Activated naive CD4-positive, alpha-beta T cell treated with anti-CD3 and anti-CD28 coated beads, Interleukin-2, amount 50 U/mL, for 72 hours (primary cell): ENCODE measurements around the gene SUN3. TPM values are rescaled to one million over a fixed set of nuclear protein-coding genes. Genes with fewer than 3 reads are reported as not detected.
"Not testable (repeated sequence)": the region's sequence is repeated elsewhere in the genome, so short reads cannot be mapped to it uniquely, and the experiment has no call there.

Experiments
- ATAC-seq, 2 donors: fragments of 150-1000 bp; cut with Tn5 transposase; 2 replicates each; pipeline ENCODE4 v1.10.0; 2021; ENCODE audit warnings: mild to moderate bottlenecking in 2 of 2, moderate library complexity in 2 of 2
- DNase-seq, 2 donors: peaks; one replicate each; pipeline ENCODE4 v3.0.0; 2021 to 2022; ENCODE audit warnings: low spot score in 2 of 2
- H3K27ac Mint-ChIP-seq, 2 donors: one replicate each; pipeline ENCODE4 v1.8.0; 2022; ENCODE audit warnings: mild to moderate bottlenecking in 2 of 2, mixed read lengths in 2 of 2
- H3K36me3 Mint-ChIP-seq, 2 donors: one replicate each; pipeline ENCODE4 v1.8.0; 2022; ENCODE audit warnings: mixed read lengths in 2 of 2
- H3K9me3 Mint-ChIP-seq, 2 donors: one replicate each; pipeline ENCODE4 v1.8.0; 2022; ENCODE audit warnings: mixed read lengths in 2 of 2
- total RNA-seq, 2 donors: library from RNA; stranded (reverse); gene quantifications; one replicate each; pipeline ENCODE4 v1.2.3, GENCODE V29; 2022

Gene SUN3
- total RNA-seq, 2 donors from 2014 or later: not detected

- Mint-ChIP-seq H3K9me3 (no peaks in the 10 kb centered on the region), H3K27ac (peak overlapping the region; percentile 70 to 75), H3K36me3 (peaks cover 0 to 1% of the 10 kb centered on the region in 2 donors)
- peak; percentile 28 to 50 for ATAC-seq
- DNase-seq: no peak
These were observed 12.2 kb upstream of the SUN3 start for GRCh38 chr7:48040944-48041652.

- Mint-ChIP-seq H3K27ac (no peak overlapping the region), H3K9me3 (no peaks in the 10 kb centered on the region), H3K36me3 (peaks cover 0 to 5% of the 10 kb centered on the region in 2 donors)
- no peak for DNase-seq
- ATAC-seq: no peak
These were observed 10.1 kb upstream of the SUN3 start for GRCh38 chr7:48038815-48039506.

GRCh38 chr7:48035967-48036478 lies 7.1 kb upstream of the SUN3 start:
- peaks cover 0 to 5% of the 10 kb centered on the region in 2 donors for H3K36me3 Mint-ChIP-seq
- ATAC-seq (peak in 1 of 2 donors; percentile 6), DNase-seq (no peak)
- peak overlapping the region; percentile 8 to 57 for H3K27ac Mint-ChIP-seq
- H3K9me3 Mint-ChIP-seq: no peaks in the 10 kb centered on the region

GRCh38 chr7:48035301-48035966 lies 6.5 kb upstream of the SUN3 start, which contains the start of gene C7orf57:
Gene C7orf57, plus strand, starts transcription at chr7:48035543. Its CDS starts 766 bp downstream, at chr7:48036309.
- ATAC-seq (peak; percentile 99 to 100), DNase-seq (peak; percentile 81 to 88)
- Mint-ChIP-seq H3K9me3 (no peaks in the 10 kb centered on the region), H3K27ac (peak within 1 kb of the TSS; percentile 8 to 57), H3K36me3 (peaks cover 0 to 5% of the 10 kb centered on the region in 2 donors)

GRCh38 chr7:48033922-48034321 lies 5.0 kb upstream of the SUN3 start:
- H3K9me3 Mint-ChIP-seq: no peaks in the 10 kb centered on the region
- ATAC-seq: no peak
- no peak overlapping the region for H3K27ac Mint-ChIP-seq
- peaks cover 0 to 5% of the 10 kb centered on the region in 2 donors for H3K36me3 Mint-ChIP-seq
- DNase-seq: no peak

GRCh38 chr7:48031111-48031510 lies 2.2 kb upstream of the SUN3 start:
- H3K36me3 Mint-ChIP-seq: peaks cover 0 to 4% of the 10 kb centered on the region in 2 donors
- H3K9me3 Mint-ChIP-seq: no peaks in the 10 kb centered on the region
- DNase-seq: no peak
- H3K27ac Mint-ChIP-seq: no peak overlapping the region
- ATAC-seq: no peak

- peaks cover 9 to 16% of the 10 kb centered on the region in 2 donors for H3K9me3 Mint-ChIP-seq
- H3K27ac Mint-ChIP-seq: no peak overlapping the region
- no peak for DNase-seq
These were observed 3.3 kb downstream of the SUN3 start for GRCh38 chr7:48025624-48026023.

DNA sequence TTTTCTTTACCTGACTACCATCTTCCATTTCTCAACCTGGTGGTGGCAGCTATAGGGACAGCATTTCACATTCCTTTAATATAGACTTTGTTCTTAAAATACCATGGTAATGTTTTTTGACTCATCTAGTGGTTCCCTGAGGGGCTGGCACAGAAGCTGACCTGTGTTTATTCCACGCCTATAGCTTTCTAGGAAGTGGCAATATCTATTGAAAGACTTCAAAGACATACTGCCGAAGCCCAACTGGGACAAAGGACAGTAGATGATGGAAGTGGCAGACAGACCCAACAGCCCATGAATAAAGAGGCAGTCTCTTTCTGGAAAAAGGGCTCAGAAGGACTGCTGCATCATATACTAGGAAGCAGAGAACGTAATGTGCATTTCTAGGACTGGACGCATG lies 11.2 kb downstream of the SUN3 start:
- DNase-seq (no peak), ATAC-seq (no peak)
- H3K27ac Mint-ChIP-seq: no peak overlapping the region
- peaks cover 0 to 6% of the 10 kb centered on the region in 2 donors for H3K36me3 Mint-ChIP-seq
- peaks cover 10 to 15% of the 10 kb centered on the region in 2 donors for H3K9me3 Mint-ChIP-seq

More at GRCh38 chr7:48025624-48026023, 3.3 kb downstream of the SUN3 start:
- ATAC-seq: no peak
- peaks cover 0 to 6% of the 10 kb centered on the region in 2 donors for H3K36me3 Mint-ChIP-seq

DNA sequence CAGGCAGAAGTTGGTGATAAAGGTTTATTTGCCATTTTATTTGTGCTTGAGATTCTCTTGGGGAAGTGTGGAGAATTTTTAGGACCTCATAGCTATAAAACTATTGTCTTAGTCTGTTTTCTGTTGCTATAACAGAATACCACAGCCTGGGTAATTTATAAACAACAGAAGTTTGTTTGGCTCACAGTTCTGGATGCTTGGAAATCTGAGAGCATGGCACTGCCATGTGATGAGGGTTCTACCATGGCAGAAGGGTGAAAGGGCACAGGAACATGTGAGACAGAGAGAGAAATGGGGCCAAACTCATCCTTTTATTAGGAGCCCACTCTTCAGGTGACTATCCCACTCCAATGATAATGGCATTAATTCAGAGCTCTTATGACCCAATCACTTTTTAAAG lies 12.3 kb downstream of the SUN3 start:
- ATAC-seq (no peak), DNase-seq (no peak)
- no peak overlapping the region for H3K27ac Mint-ChIP-seq
- H3K36me3 Mint-ChIP-seq: peaks cover 0 to 2% of the 10 kb centered on the region in 2 donors
- peaks cover 7 to 15% of the 10 kb centered on the region in 2 donors for H3K9me3 Mint-ChIP-seq

- ATAC-seq (no peak), DNase-seq (no peak)
- H3K36me3 Mint-ChIP-seq: no peaks in the 10 kb centered on the region
These were observed 17.0 kb downstream of the SUN3 start for GRCh38 chr7:48011951-48012350.

GRCh38 chr7:48011323-48011722 lies 17.6 kb downstream of the SUN3 start:
- Mint-ChIP-seq H3K27ac (no peak overlapping the region), H3K9me3 (no peaks in the 10 kb centered on the region), H3K36me3 (no peaks in the 10 kb centered on the region)
- no peak for ATAC-seq
- DNase-seq: no peak

More at GRCh38 chr7:48011951-48012350, 17.0 kb downstream of the SUN3 start:
- Mint-ChIP-seq H3K9me3 (no peaks in the 10 kb centered on the region), H3K27ac (no peak overlapping the region)

GRCh38 chr7:48009954-48010353 lies 19.0 kb downstream of the SUN3 start:
- no peak for DNase-seq
- Mint-ChIP-seq H3K9me3 (no peaks in the 10 kb centered on the region), H3K27ac (no peak overlapping the region), H3K36me3 (no peaks in the 10 kb centered on the region)
- no peak for ATAC-seq

DNA sequence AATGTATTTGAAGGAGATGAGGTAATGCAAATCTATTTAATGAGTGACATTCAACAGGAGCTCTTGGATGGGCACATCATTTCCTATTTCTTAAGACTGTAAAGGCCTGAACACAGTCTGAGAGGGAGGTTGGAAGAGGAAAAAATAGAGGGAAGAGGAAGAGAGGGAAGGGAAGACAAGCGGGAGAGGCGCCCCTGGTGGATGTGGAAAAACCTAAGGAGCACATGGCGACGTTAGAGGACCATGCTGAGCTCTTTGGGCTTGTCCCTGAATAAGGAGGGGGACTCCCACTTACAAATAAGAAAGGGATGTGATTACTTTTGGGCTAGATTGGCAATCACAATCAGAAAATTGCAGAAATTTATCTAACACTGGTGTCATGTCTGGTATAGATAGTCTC lies 19.6 kb downstream of the SUN3 start:
- no peak overlapping the region for H3K27ac Mint-ChIP-seq
- no peaks in the 10 kb centered on the region for H3K36me3 Mint-ChIP-seq
- no peaks in the 10 kb centered on the region for H3K9me3 Mint-ChIP-seq
- ATAC-seq (no peak), DNase-seq (no peak)

DNA sequence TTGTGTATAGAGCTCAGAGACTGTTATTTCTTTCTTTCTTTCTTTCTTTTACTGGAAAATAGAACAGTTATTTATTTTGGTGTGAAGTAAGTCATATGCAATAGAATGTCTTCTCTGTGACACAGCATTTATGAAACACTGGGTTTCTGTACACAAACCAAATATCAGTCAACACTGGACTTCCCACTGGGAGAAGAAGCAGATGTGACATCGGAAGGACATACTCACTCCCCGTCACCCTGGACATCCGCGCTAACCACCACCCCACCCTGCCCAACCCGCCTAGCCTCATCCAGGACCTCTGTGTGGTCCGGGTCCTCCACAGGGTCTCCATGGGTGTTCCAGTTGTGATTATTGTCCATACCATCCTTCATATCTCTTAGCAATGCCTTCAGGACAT lies 22.0 kb downstream of the SUN3 start:
- H3K27ac Mint-ChIP-seq: no peak overlapping the region
- no peaks in the 10 kb centered on the region for H3K9me3 Mint-ChIP-seq
- DNase-seq (no peak), ATAC-seq (no peak)
- no peaks in the 10 kb centered on the region for H3K36me3 Mint-ChIP-seq

DNA sequence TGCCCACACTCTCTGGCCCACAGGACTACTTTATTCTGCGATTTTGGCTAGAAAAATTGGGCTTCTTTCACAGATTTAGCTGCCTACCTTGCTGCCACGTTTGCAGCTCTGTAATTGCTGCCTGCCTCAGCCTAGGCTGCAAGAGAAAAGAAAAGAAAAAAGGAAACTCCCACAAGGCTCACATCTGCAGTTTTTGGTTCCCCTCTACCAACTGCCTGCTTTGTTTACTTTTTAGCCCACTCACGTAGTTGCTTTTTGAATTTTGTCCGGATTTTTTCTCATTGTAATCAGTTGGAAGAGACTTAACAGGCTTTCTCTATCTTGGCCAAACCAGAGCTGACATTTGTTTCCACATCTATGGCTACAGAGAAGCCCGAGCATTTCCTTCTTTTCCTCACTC lies 24.3 kb downstream of the SUN3 start:
- Mint-ChIP-seq H3K36me3 (no peaks in the 10 kb centered on the region), H3K9me3 (no peaks in the 10 kb centered on the region), H3K27ac (no peak overlapping the region)
- no peak for DNase-seq
- no peak for ATAC-seq

DNA sequence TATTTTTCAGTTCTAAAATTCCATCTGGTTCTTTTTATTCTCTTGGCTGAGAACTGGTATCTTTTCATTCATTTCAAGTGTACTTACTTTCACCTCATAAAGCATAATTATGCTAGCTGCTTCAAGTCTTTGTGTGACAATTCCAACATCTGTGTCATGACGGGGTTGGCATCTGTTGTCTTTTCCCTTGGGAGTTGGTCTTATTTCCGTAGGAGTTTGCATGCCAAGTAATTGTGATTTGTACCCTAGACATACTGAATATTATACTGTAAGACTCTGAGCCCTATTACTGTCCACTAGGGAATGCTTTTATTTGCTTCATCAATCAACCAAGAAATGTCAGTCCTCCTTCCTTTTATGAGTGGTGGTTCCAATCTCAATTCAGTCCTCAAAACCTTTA lies 24.9 kb downstream of the SUN3 start:
- Mint-ChIP-seq H3K36me3 (no peaks in the 10 kb centered on the region), H3K9me3 (no peaks in the 10 kb centered on the region), H3K27ac (no peak overlapping the region)
- ATAC-seq (no peak), DNase-seq (no peak)

DNA sequence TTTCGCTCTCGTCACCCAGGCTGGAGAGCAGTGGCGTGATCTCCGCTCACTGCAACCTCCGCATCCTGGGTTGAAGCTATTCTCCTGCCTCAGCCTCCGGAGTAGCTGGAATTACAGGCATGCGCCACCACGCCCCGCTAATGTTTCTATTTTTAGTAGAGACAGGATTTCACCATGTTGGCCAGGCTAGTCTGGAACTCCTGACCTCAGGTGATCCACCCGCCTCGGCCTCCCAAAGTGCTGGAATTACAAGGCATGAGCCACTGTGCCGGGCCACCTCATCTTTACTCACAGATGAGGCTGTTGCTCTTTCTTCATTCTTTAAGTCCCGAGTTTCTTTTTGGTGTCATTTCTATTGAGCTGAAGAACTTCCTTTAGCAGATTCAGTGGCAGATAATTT lies 28.7 kb downstream of the SUN3 start:
- not testable (repeated sequence) for H3K27ac Mint-ChIP-seq, H3K9me3 Mint-ChIP-seq, ATAC-seq, H3K36me3 Mint-ChIP-seq, DNase-seq
